HepG2 (cell line): ENCODE data around the gene U2AF1L4. TPM values are rescaled to one million over a fixed set of nuclear protein-coding genes. Genes with fewer than 3 reads are reported as not detected.

Experiments used
- ATF4 ChIP-seq, 2 experiments: fragments of 450-650 bp in 1 of 2; sonication (generic) in 1 of 2; formaldehyde crosslinking; IDR thresholded peaks; 2 replicates each; pipeline versions ENCODE4 v1.5.0 to v1.8.0; 2020 to 2022; ENCODE audit warnings: mild to moderate bottlenecking in 1 of 2, missing genetic modification reagents in 1 of 2
- CBFB ChIP-seq: sonication (generic); formaldehyde crosslinking; IDR thresholded peaks from 2 replicates; pipeline ENCODE4 v1.4.0; 2020; ENCODE audit warnings: missing genetic modification reagents
- FOSL2 ChIP-seq: sonication (generic); formaldehyde crosslinking; IDR thresholded peaks from 2 replicates; pipeline ENCODE4 v1.4.0; 2020; ENCODE audit warnings: missing genetic modification reagents
- HDAC1 ChIP-seq: sonication (generic); formaldehyde crosslinking; IDR thresholded peaks from 2 replicates; pipeline ENCODE4 v1.5.1; 2020; ENCODE audit warnings: mild to moderate bottlenecking, missing genetic modification reagents
- HMGA1 ChIP-seq: sonication (generic); formaldehyde crosslinking; conservative IDR thresholded peaks from 2 replicates; pipeline ENCODE4 v1.4.0; 2020; ENCODE audit warnings: missing genetic modification reagents
- HNF1A ChIP-seq, 2 experiments: sonication (generic) in 1 of 2; formaldehyde crosslinking in 1 of 2; IDR thresholded peaks; 2 replicates each; pipeline versions ENCODE4 v1.4.0 to v1.6.1; 2016 to 2020; ENCODE audit warnings: borderline replicate concordance in 1 of 2, low read depth in 1 of 2, mild to moderate bottlenecking in 1 of 2, missing genetic modification reagents in 1 of 2
- HOXA9 ChIP-seq: sonication (generic); formaldehyde crosslinking; IDR thresholded peaks from 2 replicates; pipeline ENCODE4 v1.8.1; 2022; ENCODE audit warnings: missing genetic modification reagents, mild to moderate bottlenecking, moderate library complexity, borderline replicate concordance
- KDM5B ChIP-seq: sonication (generic); formaldehyde crosslinking; IDR thresholded peaks from 2 replicates; pipeline ENCODE4 v1.4.0; 2020; ENCODE audit warnings: missing genetic modification reagents, mild to moderate bottlenecking, borderline replicate concordance
- NPAS2 ChIP-seq: sonication (generic); formaldehyde crosslinking; IDR thresholded peaks from 2 replicates; pipeline ENCODE4 v1.8.0; 2022; ENCODE audit warnings: mild to moderate bottlenecking, missing genetic modification reagents, borderline replicate concordance
- NR2F1 ChIP-seq, 2 experiments: fragments of 450-650 bp in 1 of 2; formaldehyde crosslinking in 1 of 2; IDR thresholded peaks; 2 replicates each; pipeline versions ENCODE4 v1.5.0 to v1.6.1; 2016 to 2020; ENCODE audit warnings: mild to moderate bottlenecking in 1 of 2, missing compliant biosample characterization in 1 of 2, missing genetic modification reagents in 1 of 2, moderate library complexity in 1 of 2
- NR2F2 ChIP-seq: IDR thresholded peaks from 2 replicates; pipeline ENCODE4 v1.6.1; 2012; ENCODE audit warnings: low read depth, inconsistent platforms, borderline replicate concordance
- PAF1 ChIP-seq: IDR thresholded peaks from 2 replicates; pipeline ENCODE4 v1.6.1; 2016; ENCODE audit warnings: missing genetic modification reagents, missing compliant biosample characterization
- PITX1 ChIP-seq: sonication (generic); formaldehyde crosslinking; IDR thresholded peaks from 2 replicates; pipeline ENCODE4 v1.5.1; 2020; ENCODE audit warnings: mild to moderate bottlenecking, missing genetic modification reagents
- SNRNP70 ChIP-seq: fragments of 200-400 bp; formaldehyde crosslinking; IDR thresholded peaks from 2 replicates; pipeline ENCODE4 v1.6.1; 2017; ENCODE audit warnings: mild to moderate bottlenecking, low read depth, low read length, moderate library complexity
- THAP7 ChIP-seq: sonication (generic); formaldehyde crosslinking; IDR thresholded peaks from 2 replicates; pipeline ENCODE4 v1.8.1; 2023; ENCODE audit warnings: mild to moderate bottlenecking, missing genetic modification reagents
- ZNF263 ChIP-seq: sonication (generic); formaldehyde crosslinking; IDR thresholded peaks from 2 replicates; pipeline ENCODE4 v1.4.0; 2020; ENCODE audit warnings: missing genetic modification reagents
- ZNF282 ChIP-seq: fragments of 450-650 bp; IDR thresholded peaks from 2 replicates; pipeline ENCODE4 v1.6.1; 2018; ENCODE audit not compliant: partially characterized antibody
- ZNF558 ChIP-seq: sonication (generic); formaldehyde crosslinking; IDR thresholded peaks from 2 replicates; pipeline ENCODE4 v1.9.0; 2022; ENCODE audit warnings: mild to moderate bottlenecking, missing genetic modification reagents, borderline replicate concordance
- ZNF598 ChIP-seq: sonication (generic); formaldehyde crosslinking; IDR thresholded peaks from 2 replicates; pipeline ENCODE4 v1.5.1; 2020; ENCODE audit warnings: mild to moderate bottlenecking, missing genetic modification reagents, borderline replicate concordance
- ZNF776 ChIP-seq: sonication (generic); formaldehyde crosslinking; IDR thresholded peaks from 2 replicates; pipeline ENCODE4 v1.4.0; 2020; ENCODE audit warnings: mild to moderate bottlenecking, missing genetic modification reagents
- ZNF790 ChIP-seq: sonication (generic); formaldehyde crosslinking; IDR thresholded peaks from 2 replicates; pipeline ENCODE4 v1.8.0; 2022; ENCODE audit warnings: missing genetic modification reagents, mild to moderate bottlenecking, borderline replicate concordance
- polyA plus RNA-seq, 8 experiments: library from polyadenylated mRNA; depleted of rRNA in 3 of 8; stranded (reverse) in 7 of 8; unstranded in 1 of 8; fragments of >200 nt; fragmentation: Illumina TruSeq in 4 of 8; extraction: Trizol in 4 of 8; gene quantifications; 2 replicates each; pipeline versions ENCODE4 v1.2.1 to v1.2.3, GENCODE V29; 2011 to 2016; ENCODE audit warnings: low read depth in 4 of 8, missing spikeins in 1 of 8, mixed read lengths in 1 of 8; ENCODE audit not compliant: insufficient read depth in 1 of 8
- total RNA-seq, 5 experiments: library from RNA; depleted of rRNA; stranded (reverse); fragments of >200 nt; fragmentation: Illumina TruSeq; extraction: Trizol; gene quantifications; 2 replicates each; pipeline ENCODE4 v1.2.3, GENCODE V29; 2016; ENCODE audit warnings: low read depth in 1 of 5
- TF ChIP-seq, protein P1 (sequence below): sonication (generic); formaldehyde crosslinking; IDR thresholded peaks from 2 replicates; pipeline ENCODE4 v1.5.1; 2020; ENCODE audit warnings: mild to moderate bottlenecking, missing genetic modification reagents, moderate library complexity

U2AF1L4 gene
- total and polyA plus RNA-seq, 2 of the 13 experiments (the other 11 are each of a cell fraction or from before 2014, with no cell fraction given): 7.9 to 15.4 TPM

DNA sequence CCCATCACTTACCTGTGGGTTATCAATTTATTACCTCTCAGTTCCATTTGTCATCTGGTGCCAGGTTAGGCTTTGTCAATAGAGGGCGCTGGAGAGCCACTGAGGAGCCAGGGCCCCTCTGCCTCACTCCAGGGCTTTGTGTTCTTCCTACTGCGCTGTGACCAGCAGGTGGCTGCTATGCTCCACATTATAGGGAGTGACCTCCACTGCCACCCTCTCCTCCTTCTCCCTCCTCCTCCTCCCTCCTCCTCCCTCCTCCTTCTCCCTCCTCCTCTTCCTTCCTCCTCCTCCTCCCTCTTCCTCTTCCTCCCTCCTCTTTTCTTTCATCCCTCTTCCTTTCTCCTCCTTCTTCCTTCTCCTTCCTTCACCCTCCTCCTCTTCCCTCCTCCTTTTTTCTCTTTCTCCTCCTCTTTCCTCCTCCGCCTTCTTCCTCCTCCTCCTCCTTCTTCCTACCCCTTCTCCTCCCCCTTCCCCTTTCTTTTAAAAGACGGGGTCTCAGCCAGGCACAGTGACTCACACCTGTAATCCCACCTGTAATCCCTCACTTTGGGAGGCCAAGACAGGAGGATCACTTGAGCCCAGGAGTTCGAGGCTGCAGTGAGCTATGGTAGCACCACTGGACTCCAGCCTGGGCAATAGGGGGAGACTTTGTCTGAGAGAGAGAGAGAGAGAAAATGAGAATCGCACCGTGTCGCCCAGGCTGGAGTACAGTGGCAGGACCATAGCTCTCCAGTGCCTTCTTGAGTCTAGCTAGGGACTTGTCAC is 51.2 kb downstream of the U2AF1L4 start (continued):
- TF ChIP-seq NR2F2 (no peak), CBFB (CRISPR knock-in tag) (0 out of 2 replicates have a peak, but pooled peaks have one; percentile 36), ZNF558 (CRISPR knock-in tag) (no peak), ZNF776 (CRISPR knock-in tag) (no peak), THAP7 (CRISPR knock-in tag) (no peak), ZNF282 (no peak), ZNF790 (CRISPR knock-in tag) (no peak), HNF1A (IDR thresholded peaks at IDR 0.05; ENCODE audit: low read depth) (no peak), HNF1A (CRISPR knock-in tag; IDR thresholded peaks at IDR 0.05; ENCODE audit: borderline replicate concordance) (no peak), NPAS2 (CRISPR knock-in tag) (no peak), HMGA1 (CRISPR knock-in tag) (no peak), PITX1 (CRISPR knock-in tag) (no peak), SNRNP70 (no peak), KDM5B (CRISPR knock-in tag) (peak; percentile 33; the same call in 1 of the 2 replicates), NR2F1 (CRISPR knock-in tag; IDR thresholded peaks at IDR 0.05) (0 out of 4 replicates have a peak, but pooled peaks of 1 of the 2 experiments have one; percentile 23), FOSL2 (CRISPR knock-in tag) (peak; percentile 41; the same call in 1 of the 2 replicates), PAF1 (CRISPR knock-in tag) (no peak), HDAC1 (CRISPR knock-in tag) (no peak), ZNF263 (CRISPR knock-in tag) (peak; percentile 99), HOXA9 (CRISPR knock-in tag) (no peak), ZNF598 (CRISPR knock-in tag) (no peak), ATF4 (CRISPR knock-in tag; IDR thresholded peaks at IDR 0.05) (no peak)
- TF ChIP-seq, protein P1, sequence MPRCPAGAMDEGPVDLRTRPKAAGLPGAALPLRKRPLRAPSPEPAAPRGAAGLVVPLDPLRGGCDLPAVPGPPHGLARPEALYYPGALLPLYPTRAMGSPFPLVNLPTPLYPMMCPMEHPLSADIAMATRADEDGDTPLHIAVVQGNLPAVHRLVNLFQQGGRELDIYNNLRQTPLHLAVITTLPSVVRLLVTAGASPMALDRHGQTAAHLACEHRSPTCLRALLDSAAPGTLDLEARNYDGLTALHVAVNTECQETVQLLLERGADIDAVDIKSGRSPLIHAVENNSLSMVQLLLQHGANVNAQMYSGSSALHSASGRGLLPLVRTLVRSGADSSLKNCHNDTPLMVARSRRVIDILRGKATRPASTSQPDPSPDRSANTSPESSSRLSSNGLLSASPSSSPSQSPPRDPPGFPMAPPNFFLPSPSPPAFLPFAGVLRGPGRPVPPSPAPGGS (CRISPR knock-in tag): no peak
